ENCODE results near the gene SDHAF1. TPM values are rescaled to one million over a fixed set of nuclear protein-coding genes. Genes with fewer than 3 reads are reported as not detected.

SDHAF1 gene
- polyA plus RNA-seq, 1 donor from 2014 or later = 71.6 TPM

GRCh38 chr19:36009220-36009619 lies 14.2 kb downstream of the SDHAF1 start:
- no peak overlapping the region for H3K4me2 ChIP-seq (ENCODE audit: low read length)
- no peaks in the 10 kb centered on the region for H3F3A ChIP-seq (ENCODE audit: insufficient read depth, low read length, poor library complexity, severe bottlenecking)
- no peaks in the 10 kb centered on the region for H3K36me3 ChIP-seq (ENCODE audit: insufficient read depth, low read length)
- H3K9me2 ChIP-seq (ENCODE audit: insufficient read depth, low read length) = no peaks in the 10 kb centered on the region
- H3K9me3 ChIP-seq (ENCODE audit: low read length) = no peaks in the 10 kb centered on the region
- TF ChIP-seq REST (IDR thresholded peaks at IDR 0.05; ENCODE audit: borderline replicate concordance) (no peak), POLR2AphosphoS5 (IDR thresholded peaks at IDR 0.05) (no peak), RAD21 (conservative IDR thresholded peaks at IDR 0.05) (no peak), MXI1 (conservative IDR thresholded peaks at IDR 0.05; ENCODE audit: poor library complexity, severe bottlenecking) (no peak), EP300 (conservative IDR thresholded peaks at IDR 0.05; ENCODE audit: poor library complexity, severe bottlenecking) (no peak), TAF1 (IDR thresholded peaks at IDR 0.05; ENCODE audit: low read depth) (no peak), EZH2 (IDR thresholded peaks at IDR 0.05; ENCODE audit: borderline replicate concordance, insufficient read depth, low read length, poor library complexity, severe bottlenecking) (no peak), SMC3 (conservative IDR thresholded peaks at IDR 0.05; ENCODE audit: poor library complexity) (no peak)
- TF ChIP-seq, protein P1, sequence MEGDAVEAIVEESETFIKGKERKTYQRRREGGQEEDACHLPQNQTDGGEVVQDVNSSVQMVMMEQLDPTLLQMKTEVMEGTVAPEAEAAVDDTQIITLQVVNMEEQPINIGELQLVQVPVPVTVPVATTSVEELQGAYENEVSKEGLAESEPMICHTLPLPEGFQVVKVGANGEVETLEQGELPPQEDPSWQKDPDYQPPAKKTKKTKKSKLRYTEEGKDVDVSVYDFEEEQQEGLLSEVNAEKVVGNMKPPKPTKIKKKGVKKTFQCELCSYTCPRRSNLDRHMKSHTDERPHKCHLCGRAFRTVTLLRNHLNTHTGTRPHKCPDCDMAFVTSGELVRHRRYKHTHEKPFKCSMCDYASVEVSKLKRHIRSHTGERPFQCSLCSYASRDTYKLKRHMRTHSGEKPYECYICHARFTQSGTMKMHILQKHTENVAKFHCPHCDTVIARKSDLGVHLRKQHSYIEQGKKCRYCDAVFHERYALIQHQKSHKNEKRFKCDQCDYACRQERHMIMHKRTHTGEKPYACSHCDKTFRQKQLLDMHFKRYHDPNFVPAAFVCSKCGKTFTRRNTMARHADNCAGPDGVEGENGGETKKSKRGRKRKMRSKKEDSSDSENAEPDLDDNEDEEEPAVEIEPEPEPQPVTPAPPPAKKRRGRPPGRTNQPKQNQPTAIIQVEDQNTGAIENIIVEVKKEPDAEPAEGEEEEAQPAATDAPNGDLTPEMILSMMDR (IDR thresholded peaks at IDR 0.05; ENCODE audit: poor library complexity, severe bottlenecking) = no peak
- no peaks in the 10 kb centered on the region for H3K79me2 ChIP-seq (replicated peaks; ENCODE audit: insufficient read depth, low read length)
- H3K9ac ChIP-seq (ENCODE audit: low read length) = peak overlapping the region; percentile 1
- H3K27me3 ChIP-seq (ENCODE audit: insufficient read depth, low read depth, low read length) = peaks cover 7% of the 10 kb centered on the region
- no peaks in the 10 kb centered on the region for H4K20me1 ChIP-seq (ENCODE audit: insufficient read depth)
- peak overlapping the region; percentile 45 for H3K4me3 ChIP-seq (ENCODE audit: low read length)
- no peak overlapping the region for H2AFZ ChIP-seq (ENCODE audit: low read depth, low read length)
- no peak overlapping the region for H3K27ac ChIP-seq (ENCODE audit: low read length)

GRCh38 chr19:36009633-36010379 lies 14.8 kb downstream of the SDHAF1 start:
- TF ChIP-seq EZH2 (IDR thresholded peaks at IDR 0.05; ENCODE audit: borderline replicate concordance, insufficient read depth, low read length, poor library complexity, severe bottlenecking) (no peak), REST (IDR thresholded peaks at IDR 0.05; ENCODE audit: borderline replicate concordance) (no peak), RAD21 (conservative IDR thresholded peaks at IDR 0.05) (no peak), POLR2AphosphoS5 (IDR thresholded peaks at IDR 0.05) (no peak), TAF1 (IDR thresholded peaks at IDR 0.05; ENCODE audit: low read depth) (no peak)
- TF ChIP-seq, protein P1 (IDR thresholded peaks at IDR 0.05; ENCODE audit: poor library complexity, severe bottlenecking) = no peak
- Histone ChIP-seq H3K9me3 (ENCODE audit: low read length) (no peaks in the 10 kb centered on the region), H3K4me2 (ENCODE audit: low read length) (no peak overlapping the region), H3K4me3 (ENCODE audit: low read length) (peak overlapping the region; percentile 45), H2AFZ (ENCODE audit: low read depth, low read length) (no peak overlapping the region), H3F3A (ENCODE audit: insufficient read depth, low read length, poor library complexity, severe bottlenecking) (no peaks in the 10 kb centered on the region), H3K27ac (ENCODE audit: low read length) (no peak overlapping the region), H3K36me3 (ENCODE audit: insufficient read depth, low read length) (no peaks in the 10 kb centered on the region), H3K9ac (ENCODE audit: low read length) (peak overlapping the region; percentile 1), H3K9me2 (ENCODE audit: insufficient read depth, low read length) (no peaks in the 10 kb centered on the region), H3K27me3 (ENCODE audit: insufficient read depth, low read depth, low read length) (peaks cover 7% of the 10 kb centered on the region), H4K20me1 (ENCODE audit: insufficient read depth) (no peaks in the 10 kb centered on the region), H3K79me2 (replicated peaks; ENCODE audit: insufficient read depth, low read length) (no peaks in the 10 kb centered on the region)
